ENCODE data around the gene SOX5. TPM values are rescaled to one million over a fixed set of nuclear protein-coding genes. Genes with fewer than 3 reads are reported as not detected.

SOX5 gene
- total RNA-seq, 1 donor from 2014 or later: 21.1 TPM

DNA sequence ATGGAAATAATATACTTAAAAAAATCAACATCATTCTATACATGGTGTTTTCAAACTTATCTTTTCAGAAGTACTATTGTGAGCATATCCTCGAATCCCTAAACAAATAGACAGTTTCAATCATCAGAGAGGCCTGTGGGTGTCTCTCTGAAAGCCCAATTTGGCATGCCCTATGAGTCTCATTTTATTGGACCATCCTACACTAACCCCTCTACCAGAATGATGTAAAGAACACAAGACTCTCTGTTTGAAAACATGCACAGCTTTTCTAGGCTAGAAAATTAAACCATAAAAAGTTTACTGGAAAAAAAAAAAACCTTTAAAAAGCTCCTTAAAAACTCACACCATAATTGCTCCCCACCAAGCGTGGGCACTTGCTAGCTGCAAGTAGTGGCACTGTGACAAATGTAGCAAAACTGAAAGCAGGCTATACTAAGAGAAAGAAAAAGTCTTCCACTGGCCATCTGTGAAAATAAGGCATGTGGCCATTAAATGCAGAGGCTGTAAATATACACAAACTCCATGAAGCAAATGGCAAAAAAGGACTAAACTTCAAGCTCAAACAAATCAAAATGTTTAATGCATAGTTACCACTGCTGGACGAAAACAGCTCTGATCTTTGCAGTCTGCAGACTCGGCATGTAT lies 394.2 kb downstream of the SOX5 start:
- Histone ChIP-seq H3K27me3 (no peaks in the 10 kb centered on the region), H3K27ac (no peak overlapping the region), H3K4me1 (no peaks in the 10 kb centered on the region), H3K9me3 (no peaks in the 10 kb centered on the region), H3K36me3 (no peaks in the 10 kb centered on the region), H3K4me3 (no peak overlapping the region)
- TF ChIP-seq, protein P1, sequence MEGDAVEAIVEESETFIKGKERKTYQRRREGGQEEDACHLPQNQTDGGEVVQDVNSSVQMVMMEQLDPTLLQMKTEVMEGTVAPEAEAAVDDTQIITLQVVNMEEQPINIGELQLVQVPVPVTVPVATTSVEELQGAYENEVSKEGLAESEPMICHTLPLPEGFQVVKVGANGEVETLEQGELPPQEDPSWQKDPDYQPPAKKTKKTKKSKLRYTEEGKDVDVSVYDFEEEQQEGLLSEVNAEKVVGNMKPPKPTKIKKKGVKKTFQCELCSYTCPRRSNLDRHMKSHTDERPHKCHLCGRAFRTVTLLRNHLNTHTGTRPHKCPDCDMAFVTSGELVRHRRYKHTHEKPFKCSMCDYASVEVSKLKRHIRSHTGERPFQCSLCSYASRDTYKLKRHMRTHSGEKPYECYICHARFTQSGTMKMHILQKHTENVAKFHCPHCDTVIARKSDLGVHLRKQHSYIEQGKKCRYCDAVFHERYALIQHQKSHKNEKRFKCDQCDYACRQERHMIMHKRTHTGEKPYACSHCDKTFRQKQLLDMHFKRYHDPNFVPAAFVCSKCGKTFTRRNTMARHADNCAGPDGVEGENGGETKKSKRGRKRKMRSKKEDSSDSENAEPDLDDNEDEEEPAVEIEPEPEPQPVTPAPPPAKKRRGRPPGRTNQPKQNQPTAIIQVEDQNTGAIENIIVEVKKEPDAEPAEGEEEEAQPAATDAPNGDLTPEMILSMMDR (IDR thresholded peaks at IDR 0.05): no peak
- TF ChIP-seq POLR2A (IDR thresholded peaks at IDR 0.05) (no peak), POLR2AphosphoS5 (IDR thresholded peaks at IDR 0.05; ENCODE audit: insufficient read depth in 1 of 2, low read depth in 1 of 2) (no peak)
- intact Hi-C loops (cut with DNase I): no loop called here
- DNase-seq (ENCODE audit: extremely low spot score in 2 of 2): no peak

DNA sequence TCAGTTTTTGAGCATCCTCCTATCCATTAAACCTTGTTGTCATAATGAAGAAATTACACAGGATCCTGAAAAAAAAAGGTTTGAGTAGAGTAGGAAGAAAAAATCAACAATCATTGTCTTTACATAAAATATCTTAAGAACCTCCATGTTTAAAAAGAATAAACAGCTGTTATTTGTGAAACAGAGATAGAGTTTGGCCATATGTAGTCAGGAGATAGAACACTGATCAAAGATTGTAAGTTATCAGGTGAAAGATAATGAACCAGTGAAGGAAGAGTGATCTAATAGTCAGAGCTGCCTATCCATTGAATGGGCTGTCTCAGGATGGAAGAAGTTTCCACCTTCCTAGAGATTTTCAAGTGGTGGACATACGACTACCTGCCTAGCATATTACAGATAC lies 397.1 kb downstream of the SOX5 start:
- H3K27me3 ChIP-seq: no peaks in the 10 kb centered on the region
- intact Hi-C loops (cut with DNase I): no loop called here
- H3K27ac ChIP-seq: no peak overlapping the region
- H3K4me3 ChIP-seq: no peak overlapping the region
- TF ChIP-seq, protein P1 (IDR thresholded peaks at IDR 0.05): no peak
- no peak for TF ChIP-seq POLR2A (IDR thresholded peaks at IDR 0.05)
- no peak for TF ChIP-seq POLR2AphosphoS5 (IDR thresholded peaks at IDR 0.05; ENCODE audit: insufficient read depth in 1 of 2, low read depth in 1 of 2)
- DNase-seq (ENCODE audit: extremely low spot score in 2 of 2): no peak
- no peaks in the 10 kb centered on the region for H3K4me1 ChIP-seq
- H3K36me3 ChIP-seq: no peaks in the 10 kb centered on the region
- H3K9me3 ChIP-seq: no peaks in the 10 kb centered on the region

DNA sequence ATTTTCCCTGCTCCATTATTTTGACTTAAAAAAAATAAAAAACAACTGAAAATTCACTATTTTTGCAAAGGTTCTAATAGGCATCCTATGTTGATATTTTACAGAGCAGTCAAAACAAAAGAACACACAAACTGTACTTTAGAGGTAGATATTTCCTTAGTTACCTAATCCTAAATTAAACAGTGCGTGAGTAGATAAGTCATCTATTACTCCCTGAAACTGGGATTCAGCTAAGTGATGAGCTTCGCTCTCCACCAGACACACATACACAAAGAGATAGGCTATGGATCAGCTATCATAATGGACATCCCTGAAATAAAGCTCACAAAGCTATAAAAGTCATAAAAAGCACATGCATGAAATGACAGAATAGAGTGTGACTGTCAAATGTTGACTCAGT lies 398.7 kb downstream of the SOX5 start:
- intact Hi-C loops (cut with DNase I): no loop called here
- no peaks in the 10 kb centered on the region for H3K4me1 ChIP-seq
- no peak for DNase-seq (ENCODE audit: extremely low spot score in 2 of 2)
- no peaks in the 10 kb centered on the region for H3K27me3 ChIP-seq
- no peak overlapping the region for H3K27ac ChIP-seq
- H3K36me3 ChIP-seq: no peaks in the 10 kb centered on the region
- no peaks in the 10 kb centered on the region for H3K9me3 ChIP-seq
- no peak overlapping the region for H3K4me3 ChIP-seq
- TF ChIP-seq POLR2A (IDR thresholded peaks at IDR 0.05) (no peak), POLR2AphosphoS5 (IDR thresholded peaks at IDR 0.05; ENCODE audit: insufficient read depth in 1 of 2, low read depth in 1 of 2) (no peak)
- TF ChIP-seq, protein P1 (IDR thresholded peaks at IDR 0.05): no peak

DNA sequence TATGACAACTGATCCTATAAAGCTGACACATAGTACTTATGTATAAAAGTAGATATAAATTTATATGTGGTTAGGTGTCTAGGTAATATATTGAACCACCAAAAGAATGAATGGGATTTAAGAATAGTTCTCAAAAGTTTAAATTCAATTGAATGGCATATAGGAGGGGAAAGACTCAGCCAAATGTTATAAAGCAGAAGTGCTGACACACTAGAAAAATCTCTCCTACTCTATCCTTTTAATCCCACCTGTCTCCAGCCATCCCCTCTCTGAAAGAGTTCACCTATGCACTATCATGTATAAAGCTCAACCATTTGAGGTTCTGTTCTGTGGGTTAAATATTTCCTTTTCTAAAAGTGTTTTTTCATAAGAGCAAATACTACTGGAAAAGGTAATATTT lies 400.7 kb downstream of the SOX5 start:
- intact Hi-C loops (cut with DNase I): no loop called here
- Histone ChIP-seq H3K9me3 (no peaks in the 10 kb centered on the region), H3K4me1 (no peaks in the 10 kb centered on the region), H3K27ac (no peak overlapping the region), H3K27me3 (no peaks in the 10 kb centered on the region), H3K4me3 (no peak overlapping the region), H3K36me3 (no peaks in the 10 kb centered on the region)
- TF ChIP-seq, protein P1 (IDR thresholded peaks at IDR 0.05): no peak
- TF ChIP-seq POLR2A (IDR thresholded peaks at IDR 0.05): no peak
- no peak for TF ChIP-seq POLR2AphosphoS5 (IDR thresholded peaks at IDR 0.05; ENCODE audit: insufficient read depth in 1 of 2, low read depth in 1 of 2)
- DNase-seq (ENCODE audit: extremely low spot score in 2 of 2): no peak

DNA sequence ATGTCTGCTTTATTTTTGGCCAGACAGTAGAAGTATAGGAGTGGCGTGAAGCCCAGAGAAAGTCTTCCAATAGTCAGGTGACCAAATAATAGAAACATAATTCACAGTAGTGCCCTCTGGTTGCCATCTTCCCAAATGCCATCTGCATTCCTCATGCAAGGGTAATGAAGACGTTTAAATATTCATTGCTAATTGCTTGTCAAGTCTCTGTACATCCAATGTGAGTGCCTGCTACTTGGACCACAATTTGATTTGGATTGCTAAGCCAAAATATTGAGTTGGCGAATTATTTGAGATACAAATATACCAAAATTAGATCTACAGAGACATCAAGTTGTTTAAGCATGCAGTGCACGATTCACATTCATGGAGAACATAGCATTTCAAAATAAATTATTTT lies 402.7 kb downstream of the SOX5 start:
- Histone ChIP-seq H3K27me3 (no peaks in the 10 kb centered on the region), H3K9me3 (no peaks in the 10 kb centered on the region), H3K4me1 (no peaks in the 10 kb centered on the region), H3K4me3 (no peak overlapping the region), H3K36me3 (no peaks in the 10 kb centered on the region), H3K27ac (no peak overlapping the region)
- DNase-seq (ENCODE audit: extremely low spot score in 2 of 2): no peak
- intact Hi-C loops (cut with DNase I): no loop called here
- TF ChIP-seq, protein P1 (IDR thresholded peaks at IDR 0.05): no peak
- TF ChIP-seq POLR2AphosphoS5 (IDR thresholded peaks at IDR 0.05; ENCODE audit: insufficient read depth in 1 of 2, low read depth in 1 of 2) (no peak), POLR2A (IDR thresholded peaks at IDR 0.05) (no peak)

All from vagina (tissue), 2 donors.